Effector memory CD8-positive, alpha-beta T cell (primary cell): Measurements from ENCODE around the gene CARNS1.

ENCODE experiments used
- ATAC-seq: fragments of 150-1000 bp; cut with Tn5 transposase; replicated peaks from 2 replicates; pipeline ENCODE4 v1.10.0; 2021; ENCODE audit warnings: mild to moderate bottlenecking, moderate library complexity
- DNase-seq, 3 experiments: peaks; one replicate each; pipeline ENCODE4 v3.0.0; 2021
- H3K27ac Mint-ChIP-seq, 2 donors: one replicate each; pipeline ENCODE4 v1.8.0; 2022; ENCODE audit warnings: mild to moderate bottlenecking in 2 of 2, mixed read lengths in 2 of 2, moderate library complexity in 2 of 2
- H3K27me3 Mint-ChIP-seq, 2 donors: one replicate each; pipeline ENCODE4 v1.8.0; 2022; ENCODE audit warnings: mixed read lengths in 2 of 2
- H3K36me3 Mint-ChIP-seq: one replicate; pipeline ENCODE4 v1.8.0; 2022; ENCODE audit warnings: mild to moderate bottlenecking, moderate library complexity, mixed read lengths; ENCODE audit not compliant: insufficient read depth
- H3K4me1 Mint-ChIP-seq, 2 donors: one replicate each; pipeline ENCODE4 v1.8.0; 2022; ENCODE audit warnings: low read depth in 2 of 2, mixed read lengths in 2 of 2
- H3K4me3 Mint-ChIP-seq, 2 donors: one replicate each; pipeline ENCODE4 v1.8.0; 2022; ENCODE audit warnings: mild to moderate bottlenecking in 2 of 2, mixed read lengths in 2 of 2, moderate library complexity in 2 of 2
- H3K9me3 Mint-ChIP-seq, 2 donors: one replicate each; pipeline ENCODE4 v1.8.0; 2022; ENCODE audit warnings: mixed read lengths in 2 of 2

The CARNS1 gene

DNA sequence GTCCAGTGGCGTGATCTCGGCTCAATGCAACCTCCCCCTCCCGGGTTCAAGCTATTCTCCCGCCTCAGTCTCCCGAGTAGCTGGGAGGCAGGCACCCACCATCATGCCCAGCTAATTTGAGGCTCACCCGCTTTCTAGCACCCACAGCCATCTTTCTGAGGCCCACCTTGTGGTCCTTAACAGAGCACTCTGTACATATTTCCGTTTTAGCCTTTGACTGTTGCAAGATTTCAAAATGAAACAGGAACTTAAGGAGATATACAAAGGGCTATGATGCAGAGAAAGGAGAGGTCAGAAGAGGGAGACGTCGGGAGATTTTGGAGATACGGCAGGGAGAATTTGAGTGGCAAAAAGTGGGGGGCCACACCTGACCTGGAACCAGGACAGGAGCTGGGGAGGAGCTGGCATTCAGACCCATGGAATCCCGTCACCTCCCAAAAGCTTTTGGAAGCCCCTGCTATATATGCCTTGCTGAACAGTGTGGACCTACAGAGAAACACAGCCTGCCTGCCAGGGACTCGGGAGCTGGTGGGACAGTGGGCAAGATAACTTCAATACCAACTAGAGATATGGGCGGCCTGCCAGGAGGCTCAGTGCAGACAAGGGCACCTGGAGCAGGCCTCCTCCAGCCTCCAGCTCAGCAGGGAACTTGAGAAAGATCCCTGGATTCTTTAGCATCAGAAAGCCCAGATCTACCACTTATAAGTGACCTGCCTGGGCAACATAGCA, 34.1 kb upstream of the CARNS1 start:
- peak overlapping the region; percentile 15 to 54 for H3K27ac Mint-ChIP-seq
- peaks cover 16 to 19% of the 10 kb centered on the region in 2 donors for H3K4me1 Mint-ChIP-seq
- peaks cover 3% of the 10 kb centered on the region for H3K36me3 Mint-ChIP-seq
- peaks cover 0 to 7% of the 10 kb centered on the region in 2 donors for H3K27me3 Mint-ChIP-seq
- DNase-seq (no peak), ATAC-seq (no peak)
- H3K4me3 Mint-ChIP-seq: peak overlapping the region in 1 of 2 donors; percentile 40
- no peaks in the 10 kb centered on the region for H3K9me3 Mint-ChIP-seq

DNA sequence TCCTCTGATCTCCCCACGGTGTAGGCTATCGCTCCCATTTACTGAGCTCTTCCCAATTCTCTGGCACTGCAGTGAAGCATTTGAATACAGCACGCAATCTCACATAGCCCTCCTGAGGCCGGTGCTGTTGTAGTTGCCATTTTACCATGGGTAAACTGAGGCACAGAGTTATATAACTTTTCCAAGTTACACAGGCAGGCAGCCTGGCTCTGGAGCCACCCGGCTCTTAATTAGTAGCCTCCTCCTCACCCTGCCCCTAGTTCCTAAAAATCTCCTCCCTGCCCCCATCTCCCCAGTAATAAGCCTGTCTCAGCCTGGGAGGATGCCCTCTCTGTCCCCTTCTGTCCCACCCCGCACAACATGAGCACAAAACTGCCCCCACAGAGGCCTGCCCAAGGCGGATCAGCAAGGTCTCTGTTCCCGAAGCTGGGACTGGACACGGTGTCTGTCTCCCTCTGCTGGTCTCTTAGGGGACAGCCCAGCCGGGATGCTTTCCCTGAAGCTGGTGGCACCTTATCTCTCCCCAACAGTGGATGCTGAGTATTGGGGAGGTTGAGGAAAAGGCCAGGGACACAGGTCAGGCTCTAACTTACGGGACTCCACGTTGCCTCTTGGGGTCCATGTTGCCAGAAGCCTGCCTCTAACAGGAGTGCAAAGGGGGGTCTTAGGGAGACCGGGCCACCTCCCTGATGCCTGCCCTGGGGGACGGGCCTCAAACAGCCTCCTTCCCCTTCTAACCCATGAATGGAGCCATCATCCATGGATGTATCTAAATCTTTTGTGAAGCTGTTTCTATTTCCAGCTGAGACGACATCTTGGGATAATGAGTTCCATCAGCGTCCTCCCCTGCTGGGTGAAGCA, 33.0 kb upstream of the CARNS1 start:
- Mint-ChIP-seq H3K27me3 (peaks cover 0 to 7% of the 10 kb centered on the region in 2 donors), H3K4me3 (no peak overlapping the region), H3K27ac (no peak overlapping the region), H3K36me3 (peaks cover 3% of the 10 kb centered on the region), H3K9me3 (no peaks in the 10 kb centered on the region), H3K4me1 (peaks cover 13 to 19% of the 10 kb centered on the region in 2 donors)
- ATAC-seq (peak; percentile 97), DNase-seq (peak; percentile 84 to 91 (median 85))

DNA sequence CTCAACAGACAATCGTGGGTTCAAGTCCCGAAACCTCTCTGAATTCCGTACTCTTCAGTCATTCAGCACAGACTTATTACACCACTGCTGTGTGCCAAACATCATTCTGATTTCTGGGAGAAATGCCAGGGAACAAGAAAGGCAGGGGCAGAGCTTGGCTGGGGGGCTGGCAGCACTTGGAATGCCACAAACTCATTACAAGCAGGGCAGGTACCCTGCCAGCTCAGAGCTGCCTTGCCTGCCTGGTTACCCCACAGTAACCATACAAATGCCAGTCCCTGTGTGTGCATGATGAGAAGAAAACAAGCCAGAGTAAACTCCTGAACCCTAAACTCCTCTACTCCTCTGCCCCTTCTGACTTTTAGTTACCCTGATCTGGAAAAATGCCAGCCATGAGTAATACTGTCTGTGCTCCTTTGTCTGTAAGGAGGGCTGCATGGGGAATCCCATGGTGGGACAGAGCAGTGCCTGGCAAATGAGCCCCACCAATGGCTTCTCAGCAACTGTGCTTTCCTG, 30.6 kb upstream of the CARNS1 start:
- ATAC-seq: no peak
- no peak overlapping the region for H3K27ac Mint-ChIP-seq
- DNase-seq: no peak
- H3K27me3 Mint-ChIP-seq: peaks cover 0 to 7% of the 10 kb centered on the region in 2 donors
- no peak overlapping the region for H3K4me3 Mint-ChIP-seq
- peaks cover 8% of the 10 kb centered on the region for H3K36me3 Mint-ChIP-seq
- no peaks in the 10 kb centered on the region for H3K9me3 Mint-ChIP-seq
- peaks cover 14 to 29% of the 10 kb centered on the region in 2 donors for H3K4me1 Mint-ChIP-seq

GRCh38 chr11:67387069-67387468, 28.4 kb upstream of the CARNS1 start:
- Mint-ChIP-seq H3K4me3 (no peak overlapping the region), H3K4me1 (peaks cover 15 to 23% of the 10 kb centered on the region in 2 donors), H3K36me3 (peaks cover 11% of the 10 kb centered on the region), H3K27ac (no peak overlapping the region), H3K9me3 (no peaks in the 10 kb centered on the region), H3K27me3 (peaks cover 0 to 7% of the 10 kb centered on the region in 2 donors)
- DNase-seq: no peak
- ATAC-seq: no peak

DNA sequence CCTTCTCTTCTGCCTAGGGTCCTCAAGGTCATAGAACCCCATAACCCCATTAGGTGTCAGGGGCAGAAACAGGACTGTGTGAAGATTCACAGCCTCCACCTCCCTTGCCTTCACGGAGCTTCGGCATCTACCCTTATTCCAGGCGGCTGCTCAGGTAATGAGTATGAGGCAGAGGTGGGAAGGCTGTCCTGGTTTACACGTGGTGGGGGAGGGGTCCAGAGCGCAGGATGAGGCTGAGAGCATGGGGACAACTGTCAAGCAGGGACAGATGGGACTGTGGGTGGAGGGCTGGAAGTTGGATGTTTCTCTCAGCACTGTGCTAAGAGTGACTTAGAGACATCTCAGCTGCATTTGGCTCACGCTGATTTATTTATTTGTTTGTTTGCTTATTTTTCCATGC, 28.0 kb upstream of the CARNS1 start:
- no peak overlapping the region for H3K4me3 Mint-ChIP-seq
- H3K9me3 Mint-ChIP-seq: no peaks in the 10 kb centered on the region
- peaks cover 0 to 7% of the 10 kb centered on the region in 2 donors for H3K27me3 Mint-ChIP-seq
- H3K4me1 Mint-ChIP-seq: peaks cover 17 to 23% of the 10 kb centered on the region in 2 donors
- ATAC-seq (no peak), DNase-seq (no peak)
- H3K27ac Mint-ChIP-seq: no peak overlapping the region
- peaks cover 15% of the 10 kb centered on the region for H3K36me3 Mint-ChIP-seq

DNA sequence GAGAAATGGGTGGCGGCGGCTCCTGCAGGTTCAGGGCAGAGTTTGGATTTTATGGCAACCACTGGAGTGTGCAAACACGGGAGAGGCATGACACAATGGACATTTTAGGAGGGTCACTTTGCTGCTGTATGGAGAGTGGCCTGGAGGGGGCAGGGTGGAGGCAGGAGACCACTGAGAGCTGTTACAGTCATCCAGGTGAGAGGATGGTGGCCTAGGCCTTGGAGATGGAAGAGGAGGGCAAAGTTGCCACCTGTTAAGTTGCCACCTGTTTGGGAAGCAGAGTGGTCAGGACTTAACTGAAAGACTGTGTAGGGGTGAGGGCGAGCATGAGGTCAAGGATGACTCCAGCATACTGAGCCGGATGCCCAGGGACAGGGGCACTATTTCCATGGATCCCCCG, 26.0 kb upstream of the CARNS1 start:
- H3K4me1 Mint-ChIP-seq: peaks cover 25 to 31% of the 10 kb centered on the region in 2 donors
- H3K27ac Mint-ChIP-seq: peak overlapping the region; percentile 79 to 90
- peaks cover 0 to 7% of the 10 kb centered on the region in 2 donors for H3K27me3 Mint-ChIP-seq
- peak; percentile 35 for ATAC-seq
- peaks cover 23% of the 10 kb centered on the region for H3K36me3 Mint-ChIP-seq
- H3K9me3 Mint-ChIP-seq: no peaks in the 10 kb centered on the region
- peak overlapping the region; percentile 71 to 75 for H3K4me3 Mint-ChIP-seq
- DNase-seq: peak; percentile 37 to 59 (median 53)

GRCh38 chr11:67390947-67391303, 24.6 kb upstream of the CARNS1 start:
- peaks cover 25 to 31% of the 10 kb centered on the region in 2 donors for H3K4me1 Mint-ChIP-seq
- peaks cover 30% of the 10 kb centered on the region for H3K36me3 Mint-ChIP-seq
- ATAC-seq: no peak
- peak overlapping the region; percentile 82 to 87 for H3K4me3 Mint-ChIP-seq
- H3K27ac Mint-ChIP-seq: peak overlapping the region; percentile 86 to 90
- no peaks in the 10 kb centered on the region for H3K9me3 Mint-ChIP-seq
- no peaks in the 10 kb centered on the region for H3K27me3 Mint-ChIP-seq
- DNase-seq: no peak

GRCh38 chr11:67391304-67392182, 23.9 kb upstream of the CARNS1 start, which contains the start of gene RAD9A:
TSS of gene RAD9A (plus strand) at chr11:67391986. CDS start at chr11:67392045, 59 bp downstream.
- peak; percentile 85 for ATAC-seq
- peak within 1 kb of the TSS; percentile 86 to 90 for H3K27ac Mint-ChIP-seq
- H3K4me1 Mint-ChIP-seq: peaks cover 29 to 31% of the 10 kb centered on the region in 2 donors

DNA sequence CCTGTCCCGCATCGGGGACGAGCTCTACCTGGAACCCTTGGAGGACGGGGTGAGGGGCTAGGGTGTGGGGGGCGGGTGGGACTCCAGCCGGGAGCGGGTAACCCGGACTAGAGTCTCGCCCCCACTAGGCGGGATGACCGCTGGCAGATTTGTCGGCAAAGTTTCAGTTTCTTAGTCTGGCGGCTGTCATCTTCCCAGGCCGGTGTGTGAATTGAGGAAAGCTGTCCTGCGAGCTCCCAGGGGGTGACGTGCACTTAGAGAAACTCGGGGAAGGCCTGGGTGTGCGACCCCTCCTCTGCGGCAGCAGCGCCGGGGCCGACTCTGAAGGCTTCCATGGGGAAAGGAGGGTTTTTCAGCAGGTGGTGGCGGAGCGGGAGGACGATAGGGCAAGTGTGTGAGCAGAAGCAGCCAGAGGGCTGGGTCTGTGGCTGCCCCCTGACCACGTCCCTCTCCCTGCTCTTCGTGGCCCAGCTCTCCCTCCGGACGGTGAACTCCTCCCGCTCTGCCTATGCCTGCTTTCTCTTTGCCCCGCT, 23.2 kb upstream of the CARNS1 start:
- H3K27me3 Mint-ChIP-seq: no peaks in the 10 kb centered on the region
- ATAC-seq: no peak

More at GRCh38 chr11:67391304-67392182, 23.9 kb upstream of the CARNS1 start, which contains the start of gene RAD9A:
- Mint-ChIP-seq H3K36me3 (peaks cover 32% of the 10 kb centered on the region), H3K27me3 (no peaks in the 10 kb centered on the region), H3K4me3 (peak within 1 kb of the TSS; percentile 82 to 87), H3K9me3 (no peaks in the 10 kb centered on the region)
- DNase-seq: peak; percentile 83 to 88 (median 86)

DNA sequence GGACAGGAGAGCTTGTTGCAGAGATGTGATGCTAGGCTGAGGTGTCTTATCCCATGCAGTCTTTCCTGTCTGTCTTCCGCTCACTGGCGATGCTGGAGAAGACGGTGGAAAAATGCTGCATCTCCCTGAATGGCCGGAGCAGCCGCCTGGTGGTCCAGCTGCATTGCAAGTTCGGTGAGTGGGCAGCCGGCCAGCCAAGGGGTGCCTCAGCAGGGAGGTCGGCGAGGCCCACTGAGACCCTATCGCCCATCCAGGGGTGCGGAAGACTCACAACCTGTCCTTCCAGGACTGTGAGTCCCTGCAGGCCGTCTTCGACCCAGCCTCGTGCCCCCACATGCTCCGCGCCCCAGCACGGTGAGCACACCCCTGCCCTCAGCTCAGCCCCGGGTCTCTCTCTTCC, 22.0 kb upstream of the CARNS1 start:
- no peaks in the 10 kb centered on the region for H3K9me3 Mint-ChIP-seq
- ATAC-seq (no peak), DNase-seq (no peak)
- H3K27ac Mint-ChIP-seq: peak overlapping the region in 1 of 2 donors; percentile 38
- peaks cover 42% of the 10 kb centered on the region for H3K36me3 Mint-ChIP-seq
- H3K4me3 Mint-ChIP-seq: peak overlapping the region; percentile 65 to 87
- peaks cover 42 to 48% of the 10 kb centered on the region in 2 donors for H3K4me1 Mint-ChIP-seq
- no peaks in the 10 kb centered on the region for H3K27me3 Mint-ChIP-seq

More for the DNA sequence above, 23.2 kb upstream of the CARNS1 start:
- Mint-ChIP-seq H3K36me3 (peaks cover 37% of the 10 kb centered on the region), H3K4me1 (peaks cover 34 to 37% of the 10 kb centered on the region in 2 donors), H3K9me3 (no peaks in the 10 kb centered on the region), H3K27ac (peak overlapping the region; percentile 86 to 90), H3K4me3 (peak overlapping the region; percentile 82 to 87)
- DNase-seq: no peak

DNA sequence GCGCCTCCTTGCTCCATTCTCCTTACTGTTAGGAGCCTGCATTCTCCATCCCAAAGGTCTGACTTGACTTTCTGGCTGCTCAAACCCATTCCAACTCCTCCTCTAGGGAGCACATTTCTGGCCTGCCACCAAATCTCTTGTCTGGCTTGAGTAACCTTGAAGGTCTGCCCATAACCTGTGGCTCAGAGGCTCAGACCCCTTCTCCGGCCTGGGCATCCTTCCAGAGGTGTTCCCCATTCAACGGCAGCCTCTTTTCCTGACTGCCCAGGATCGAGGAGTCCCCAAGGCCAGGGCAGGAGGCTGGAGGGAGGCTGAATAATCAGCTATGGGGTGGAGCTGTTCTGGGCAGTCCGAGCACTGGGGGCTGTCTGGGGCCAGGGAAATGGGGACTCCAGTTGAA, 21.5 kb upstream of the CARNS1 start:
- Mint-ChIP-seq H3K27ac (peak overlapping the region in 1 of 2 donors; percentile 38), H3K9me3 (no peaks in the 10 kb centered on the region), H3K36me3 (peaks cover 44% of the 10 kb centered on the region), H3K4me1 (peaks cover 42 to 47% of the 10 kb centered on the region in 2 donors), H3K27me3 (no peaks in the 10 kb centered on the region), H3K4me3 (peak overlapping the region; percentile 65 to 87)
- DNase-seq (no peak), ATAC-seq (no peak)

GRCh38 chr11:67395555-67396258, 19.8 kb upstream of the CARNS1 start:
- H3K9me3 Mint-ChIP-seq: no peaks in the 10 kb centered on the region
- peak overlapping the region; percentile 86 to 90 for H3K27ac Mint-ChIP-seq
- H3K4me3 Mint-ChIP-seq: no peak overlapping the region
- H3K4me1 Mint-ChIP-seq: peaks cover 43% of the 10 kb centered on the region in 2 donors
- ATAC-seq (no peak), DNase-seq (no peak)
- H3K27me3 Mint-ChIP-seq: no peaks in the 10 kb centered on the region
- peaks cover 56% of the 10 kb centered on the region for H3K36me3 Mint-ChIP-seq
